LNCaP clone FGC (cell line): ENCODE measurements around the gene ZBTB1.

ENCODE experiments used
- DNase-seq: peaks from one replicate; pipeline ENCODE4 v3.0.0-alpha.2; 2011; ENCODE audit warnings: low read depth
- H3K4me3 ChIP-seq: 2 replicates; pipeline ENCODE4 v1.5.1; 2011; ENCODE audit warnings: mild to moderate bottlenecking, low read depth, low read length, control low read depth
- TF ChIP-seq, protein P1 (sequence below): IDR thresholded peaks from 2 replicates; pipeline ENCODE4 v1.5.1; 2012; ENCODE audit warnings: mild to moderate bottlenecking; ENCODE audit not compliant: control insufficient read depth, insufficient read depth; ENCODE audit errors: extremely low read depth

The ZBTB1 gene

DNA sequence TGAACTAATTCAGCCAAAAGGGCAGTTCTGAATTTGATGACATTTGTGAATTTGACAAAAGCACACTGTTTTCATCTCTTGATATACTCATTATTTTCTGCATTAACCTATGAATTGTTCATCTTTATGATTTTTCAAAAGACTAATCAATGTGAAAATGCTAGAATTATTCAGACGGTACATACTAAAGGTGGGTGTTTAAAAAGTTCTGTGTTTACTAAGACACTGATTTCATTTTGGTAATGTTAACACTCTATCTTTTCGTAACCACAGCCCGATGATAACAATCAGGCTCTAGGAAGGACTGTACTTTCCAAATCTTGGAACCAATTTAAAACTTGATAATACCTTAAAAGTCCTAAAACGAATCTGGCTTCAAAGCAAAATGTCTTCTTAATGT, 29.9 kb upstream of the ZBTB1 start:
- TF ChIP-seq, protein P1, sequence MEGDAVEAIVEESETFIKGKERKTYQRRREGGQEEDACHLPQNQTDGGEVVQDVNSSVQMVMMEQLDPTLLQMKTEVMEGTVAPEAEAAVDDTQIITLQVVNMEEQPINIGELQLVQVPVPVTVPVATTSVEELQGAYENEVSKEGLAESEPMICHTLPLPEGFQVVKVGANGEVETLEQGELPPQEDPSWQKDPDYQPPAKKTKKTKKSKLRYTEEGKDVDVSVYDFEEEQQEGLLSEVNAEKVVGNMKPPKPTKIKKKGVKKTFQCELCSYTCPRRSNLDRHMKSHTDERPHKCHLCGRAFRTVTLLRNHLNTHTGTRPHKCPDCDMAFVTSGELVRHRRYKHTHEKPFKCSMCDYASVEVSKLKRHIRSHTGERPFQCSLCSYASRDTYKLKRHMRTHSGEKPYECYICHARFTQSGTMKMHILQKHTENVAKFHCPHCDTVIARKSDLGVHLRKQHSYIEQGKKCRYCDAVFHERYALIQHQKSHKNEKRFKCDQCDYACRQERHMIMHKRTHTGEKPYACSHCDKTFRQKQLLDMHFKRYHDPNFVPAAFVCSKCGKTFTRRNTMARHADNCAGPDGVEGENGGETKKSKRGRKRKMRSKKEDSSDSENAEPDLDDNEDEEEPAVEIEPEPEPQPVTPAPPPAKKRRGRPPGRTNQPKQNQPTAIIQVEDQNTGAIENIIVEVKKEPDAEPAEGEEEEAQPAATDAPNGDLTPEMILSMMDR, result no peak
- H3K4me3 ChIP-seq, result no peak overlapping the region
- DNase-seq, result no peak

DNA sequence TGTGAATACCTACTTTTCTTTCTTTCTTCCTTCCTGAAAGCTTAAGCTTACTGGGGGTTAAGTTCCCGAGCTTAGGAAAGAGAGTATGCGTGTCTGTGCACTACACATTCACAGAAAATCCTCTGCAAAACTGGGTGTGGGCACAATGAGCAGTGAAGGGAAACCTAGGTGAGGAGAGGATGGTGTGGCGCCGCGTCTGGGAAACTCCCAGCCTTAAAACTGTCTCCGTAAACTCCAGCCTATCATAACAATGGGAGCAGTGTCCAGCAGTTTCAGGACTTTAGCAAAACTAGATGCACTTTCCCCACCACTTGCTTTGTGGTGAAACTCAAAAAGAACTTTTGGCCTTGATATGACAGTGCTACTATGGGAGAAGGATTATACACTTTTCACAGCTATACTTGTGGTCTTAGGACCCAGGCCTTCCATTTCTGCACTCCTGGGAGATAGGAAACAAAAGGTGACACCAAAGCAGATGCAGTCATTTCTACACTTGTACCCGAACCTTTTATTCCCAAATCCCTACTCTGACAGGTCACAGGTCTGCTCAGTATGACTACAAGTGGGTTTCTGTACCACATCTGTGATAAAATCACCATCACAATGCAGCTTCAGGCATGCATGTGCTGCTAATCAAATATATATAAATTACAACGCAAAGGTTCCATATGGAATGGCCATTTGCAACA, 28.8 kb upstream of the ZBTB1 start:
- DNase-seq, result no peak
- TF ChIP-seq, protein P1, result no peak
- no peak overlapping the region for H3K4me3 ChIP-seq

DNA sequence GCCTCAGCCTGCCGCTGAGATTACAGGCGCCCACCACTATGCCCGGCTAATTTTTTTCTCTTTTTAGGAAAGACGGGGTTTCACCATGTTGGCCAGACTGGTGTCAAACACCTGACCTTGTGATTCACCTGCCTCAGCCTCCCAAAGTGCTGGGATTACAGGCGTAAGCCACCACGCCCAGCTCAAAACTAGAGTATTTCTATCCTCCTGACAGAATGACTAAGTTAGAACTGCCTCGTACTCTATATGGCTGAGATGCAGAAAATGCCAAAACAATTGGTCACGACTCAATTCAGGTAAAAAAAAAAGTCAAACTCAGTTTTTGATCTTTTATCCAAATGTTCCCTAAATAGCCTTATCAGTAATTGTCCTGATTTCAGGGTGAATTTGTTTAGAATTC, 28.1 kb upstream of the ZBTB1 start:
- TF ChIP-seq, protein P1, result no peak
- H3K4me3 ChIP-seq, result no peak overlapping the region
- no peak for DNase-seq

DNA sequence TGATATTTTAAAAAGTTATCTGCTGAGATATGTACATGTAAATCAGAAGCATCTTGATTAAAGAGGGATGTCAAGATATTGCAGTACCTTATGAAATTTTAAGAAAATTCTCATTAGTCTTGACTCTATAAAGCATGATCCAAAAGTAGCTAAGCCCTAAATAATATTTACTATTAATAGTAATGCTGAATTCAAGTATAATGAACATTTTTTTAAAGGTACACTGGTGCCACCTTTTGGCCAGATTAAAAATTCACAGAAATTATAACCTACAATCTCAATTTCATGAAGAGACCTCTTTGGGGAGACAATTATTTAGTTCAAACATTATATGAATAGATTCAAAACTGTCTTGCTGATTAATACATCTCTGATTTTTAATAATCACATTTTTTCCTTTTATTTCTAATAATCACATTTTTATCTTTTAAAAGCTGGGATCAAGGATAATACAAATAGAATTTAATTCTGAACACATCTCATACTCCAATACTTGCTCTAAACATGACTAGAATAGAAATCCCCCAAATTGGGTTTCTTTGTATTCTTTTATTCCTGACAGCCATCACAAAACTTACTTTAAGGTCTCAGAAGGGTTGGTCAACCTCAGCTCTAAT, 25.8 kb upstream of the ZBTB1 start:
- no peak overlapping the region for H3K4me3 ChIP-seq
- DNase-seq, result no peak
- TF ChIP-seq, protein P1, result peak; percentile 37

DNA sequence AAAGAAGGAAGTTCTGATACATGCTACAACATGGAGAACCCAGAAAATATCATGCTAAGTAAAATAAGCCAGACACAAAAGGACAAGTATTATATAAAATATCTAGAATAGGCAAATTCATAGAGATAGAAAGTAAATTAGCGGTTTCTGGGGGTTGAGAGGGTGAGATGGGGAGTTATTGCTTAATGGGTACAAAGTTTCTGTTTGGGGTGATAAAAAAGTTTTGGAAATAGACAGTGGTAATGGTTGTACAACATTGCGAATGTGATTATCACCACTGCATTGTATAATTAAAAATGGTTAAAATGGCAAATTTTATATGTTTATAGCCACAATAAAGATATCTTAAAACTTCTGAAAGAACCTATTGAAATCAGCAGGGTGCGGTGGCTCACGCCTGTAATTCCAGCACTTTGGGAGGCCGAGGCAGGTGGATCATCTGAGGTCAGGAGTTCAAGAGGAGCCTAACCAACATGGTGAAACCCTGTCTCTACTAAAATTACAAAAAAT, 15.9 kb upstream of the ZBTB1 start:
- TF ChIP-seq, protein P1, result no peak
- no peak overlapping the region for H3K4me3 ChIP-seq
- DNase-seq, result no peak

DNA sequence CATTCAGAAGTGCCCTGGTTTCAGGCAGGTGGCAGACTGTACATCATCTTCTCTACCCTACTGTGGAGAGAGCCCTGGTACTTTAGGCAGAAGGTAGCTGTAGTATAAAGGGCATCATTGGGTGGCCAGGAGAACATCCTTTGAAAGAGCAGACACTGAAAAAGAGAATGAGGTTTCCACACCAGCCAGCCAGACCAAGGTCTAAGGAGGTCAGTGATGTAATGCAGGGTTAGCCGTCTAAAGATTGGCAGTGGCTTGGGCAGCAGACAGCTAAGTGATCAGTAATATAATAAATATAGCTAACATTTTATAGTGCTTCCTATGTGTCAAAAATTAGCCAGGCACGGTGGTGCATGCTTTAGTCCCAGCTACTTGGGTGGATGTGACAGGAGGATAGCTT, 12.9 kb upstream of the ZBTB1 start:
- no peak for DNase-seq
- H3K4me3 ChIP-seq, result no peak overlapping the region
- TF ChIP-seq, protein P1, result no peak
